Stimulated activated CD4-positive, alpha-beta T cell treated with anti-CD3 and anti-CD28 coated beads, Interleukin-1b, Interleukin-23, amount 100 ng/mL, for 48 hours (primary cell): ENCODE measurements around the gene VPS8.
"Not testable (repeated sequence)": the region's sequence is repeated elsewhere in the genome, so short reads cannot be mapped to it uniquely, and the experiment has no call there.

Experiments used
- DNase-seq: peaks from one replicate; pipeline ENCODE4 v3.0.0-alpha.2; 2020

VPS8 gene

DNA sequence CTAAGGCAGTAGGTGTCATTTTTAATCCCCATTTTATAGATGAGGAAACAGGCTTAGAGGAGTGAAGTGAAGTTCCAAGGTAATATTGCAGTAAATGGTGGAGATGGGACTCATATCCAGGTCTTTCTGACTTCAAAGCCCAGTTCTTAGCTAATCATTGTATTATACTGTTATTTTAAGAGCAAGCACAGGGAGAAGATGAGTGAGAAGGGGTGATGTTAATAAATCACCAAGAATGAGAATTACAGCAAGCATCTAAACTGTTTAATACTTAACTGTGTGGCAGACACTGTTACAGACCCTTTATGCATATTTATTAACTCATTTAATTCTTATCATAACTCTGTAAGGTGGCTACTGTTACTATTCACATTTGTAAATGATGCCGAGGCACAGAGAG lies 61.2 kb downstream of the VPS8 start:
- no peak for DNase-seq

DNA sequence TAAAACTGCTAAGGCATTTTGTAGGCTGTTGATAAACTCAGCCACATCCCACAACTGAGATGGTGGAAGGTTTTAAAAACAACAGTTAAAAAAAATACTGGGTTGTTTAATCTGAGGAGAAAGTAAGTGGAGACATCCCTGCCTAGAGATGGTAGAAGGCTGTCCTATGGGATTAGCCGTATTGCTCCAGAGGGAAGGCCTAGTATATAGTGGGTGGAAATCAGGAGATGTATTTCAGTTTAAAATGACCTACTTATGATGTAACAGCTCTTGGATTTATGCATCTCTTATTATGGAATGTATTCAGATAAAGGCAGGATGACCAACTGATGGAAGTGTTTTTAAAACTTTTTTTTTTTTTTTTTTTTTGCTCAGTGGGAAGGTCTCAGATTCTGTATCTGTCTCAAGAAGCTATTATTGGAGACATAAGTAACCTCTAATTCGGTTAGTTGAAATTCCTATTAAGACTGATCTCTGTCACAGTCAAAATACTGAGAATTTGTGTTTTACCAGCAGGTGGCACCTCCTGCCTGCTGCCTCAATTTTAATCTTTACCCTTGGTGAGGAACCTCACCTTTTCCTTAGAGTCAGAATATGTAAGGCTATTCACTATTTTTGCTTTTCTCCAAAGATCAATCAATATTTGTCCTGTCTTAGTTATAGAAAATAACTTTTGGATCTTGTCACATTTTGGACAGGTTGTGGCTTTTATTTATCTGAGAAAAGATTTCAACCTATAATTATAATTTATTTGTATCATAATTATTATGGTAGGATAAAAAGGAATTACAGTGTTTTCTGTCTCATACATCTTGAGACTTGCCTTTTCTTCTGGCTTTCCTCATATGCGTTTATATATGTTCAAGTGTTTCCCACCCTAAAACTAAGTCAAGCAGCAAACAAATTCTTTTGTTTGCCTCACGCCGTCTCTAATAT lies 63.0 kb downstream of the VPS8 start:
- peak; percentile 3 for DNase-seq

- no peak for DNase-seq
These were observed 68.5 kb downstream of the VPS8 start for GRCh38 chr3:184880276-184881019.

GRCh38 chr3:184884359-184885017 lies 72.5 kb downstream of the VPS8 start:
- no peak for DNase-seq

- DNase-seq = no peak
These were observed 73.1 kb downstream of the VPS8 start for GRCh38 chr3:184885112-184885511.

- no peak for DNase-seq
These were observed 75.6 kb downstream of the VPS8 start for GRCh38 chr3:184887574-184887973.

DNA sequence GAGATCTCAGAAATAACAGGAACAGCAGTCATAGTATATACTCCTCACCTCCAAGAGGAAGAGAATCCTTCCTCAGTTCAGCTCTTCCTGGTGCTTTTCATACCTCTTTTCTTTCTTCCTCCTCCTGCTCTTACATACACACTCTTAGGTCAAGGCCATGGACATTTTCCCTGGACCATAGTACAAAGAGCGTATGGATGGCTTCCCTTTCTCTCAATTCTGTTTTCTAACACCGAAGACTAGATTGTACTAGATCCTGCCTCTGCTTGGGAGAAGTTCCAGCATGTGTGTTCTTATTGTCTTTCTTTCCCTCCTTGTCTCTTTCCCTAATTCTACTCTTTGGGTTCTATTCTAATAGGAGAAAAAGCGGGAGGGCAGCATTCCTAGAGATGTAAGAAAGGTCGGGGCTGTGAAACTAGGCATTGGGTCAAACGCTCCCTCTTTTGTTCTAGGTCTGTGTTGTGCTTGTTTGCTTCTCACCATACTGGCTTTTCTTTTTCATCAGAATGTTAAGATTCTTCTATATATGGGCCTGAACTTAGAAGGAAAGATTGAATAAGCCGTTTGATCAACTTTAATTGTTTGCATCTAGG lies 77.4 kb downstream of the VPS8 start:
- no peak for DNase-seq

GRCh38 chr3:184894051-184894450 lies 82.1 kb downstream of the VPS8 start:
- DNase-seq = no peak

- no peak for DNase-seq
These were observed 83.4 kb downstream of the VPS8 start for GRCh38 chr3:184895350-184895749.

DNA sequence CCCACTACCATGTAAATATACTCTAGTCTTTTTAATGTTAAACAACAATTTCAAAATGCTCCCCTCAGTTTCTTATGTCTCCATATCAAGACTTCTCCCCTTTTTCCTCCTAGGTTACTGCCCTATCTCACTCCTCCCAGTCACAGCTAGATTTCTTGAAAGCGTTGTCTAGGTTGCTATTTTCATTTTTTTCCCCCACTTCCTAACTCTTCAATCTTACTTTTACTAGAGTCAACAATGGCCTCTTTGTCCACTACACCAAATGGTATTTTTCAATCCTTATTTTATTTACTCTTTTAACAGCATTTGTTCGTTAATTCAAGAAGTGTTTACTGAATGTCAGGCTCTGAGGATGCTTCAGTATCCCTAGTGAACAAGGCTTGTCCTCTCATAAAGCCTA lies 84.4 kb downstream of the VPS8 start:
- DNase-seq = no peak

GRCh38 chr3:184899953-184900595 lies 88.1 kb downstream of the VPS8 start:
- DNase-seq = no peak

GRCh38 chr3:184907031-184907430 lies 95.1 kb downstream of the VPS8 start:
- not testable (repeated sequence) for DNase-seq

GRCh38 chr3:184907681-184908649 lies 96.0 kb downstream of the VPS8 start:
- DNase-seq = no peak

DNA sequence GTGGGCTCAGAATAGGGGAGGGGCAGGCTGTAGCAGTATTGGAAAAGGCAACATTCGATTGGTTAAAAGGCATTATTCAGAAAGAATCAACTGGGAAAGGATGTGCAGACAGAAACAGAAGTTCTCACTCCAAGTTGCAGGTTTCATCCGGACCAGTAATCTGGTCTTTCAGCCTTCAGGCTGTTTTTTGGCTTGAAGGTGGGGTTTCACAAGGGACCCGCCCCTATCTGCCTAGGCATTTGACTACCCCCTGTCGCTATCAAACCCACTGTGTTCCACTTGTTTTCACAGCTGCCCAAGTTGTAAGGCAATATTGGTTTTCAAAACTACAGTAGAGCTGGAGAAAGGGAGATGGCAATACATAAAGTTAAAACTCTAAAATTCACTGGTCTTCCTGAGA lies 96.9 kb downstream of the VPS8 start:
- no peak for DNase-seq

GRCh38 chr3:184910664-184911063 lies 98.7 kb downstream of the VPS8 start:
- no peak for DNase-seq

DNA sequence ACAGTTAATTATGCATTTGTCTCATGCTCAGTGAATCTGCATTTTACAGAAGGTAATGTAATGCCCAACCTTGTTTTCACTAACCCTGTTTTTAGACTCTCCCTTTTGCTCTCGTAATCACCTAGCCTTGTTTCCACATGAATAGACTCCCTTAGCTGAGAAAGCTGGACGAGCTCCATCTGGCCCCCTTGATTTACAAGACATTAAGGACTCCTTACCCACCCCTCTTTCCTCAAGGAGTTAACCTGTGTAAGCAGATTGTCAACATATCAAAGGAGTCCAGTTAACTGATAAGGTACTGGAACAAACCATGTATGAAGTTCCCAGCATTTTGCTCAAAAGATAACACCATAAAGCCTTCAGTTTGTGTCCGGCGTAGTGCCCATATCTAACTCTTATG lies 99.6 kb downstream of the VPS8 start:
- DNase-seq = no peak

DNA sequence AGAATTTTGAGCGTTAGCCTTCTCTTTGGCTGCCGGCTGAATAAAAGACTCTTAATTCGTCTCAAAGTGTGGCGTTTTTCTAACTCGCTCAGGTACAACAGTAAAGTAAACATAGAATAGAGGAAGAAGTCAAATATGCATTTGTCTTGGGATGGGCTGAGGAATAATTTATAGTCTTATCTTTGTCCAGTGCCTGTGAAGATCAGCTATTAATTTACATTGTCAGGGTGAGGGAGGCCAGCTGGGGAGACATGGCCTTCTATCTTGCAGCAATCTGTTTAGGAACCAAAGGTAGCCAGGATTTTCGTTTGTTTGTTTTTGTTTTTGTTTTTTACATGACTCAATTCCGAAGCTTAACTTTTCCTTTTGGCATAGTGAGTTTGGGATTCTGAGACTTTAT lies 100.2 kb downstream of the VPS8 start:
- DNase-seq = no peak

DNA sequence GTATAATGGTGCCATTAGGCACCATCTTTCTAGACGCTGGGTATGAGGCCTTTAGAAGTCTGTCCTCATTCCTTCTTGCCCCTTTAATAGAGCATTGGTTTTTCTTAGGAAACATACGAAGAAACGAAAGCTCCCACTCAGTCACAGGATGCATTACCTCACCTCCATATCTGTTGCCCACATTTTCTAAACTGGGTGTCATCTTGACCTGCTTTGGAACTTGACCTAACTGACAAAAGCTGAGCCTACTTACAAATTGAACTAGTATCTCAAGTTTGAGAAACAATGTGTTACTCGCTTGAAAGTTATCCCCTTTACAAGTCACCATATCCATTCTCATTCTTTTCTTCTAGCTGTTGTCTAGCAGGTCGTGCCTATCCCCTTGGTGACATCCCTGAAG lies 102.7 kb downstream of the VPS8 start:
- no peak for DNase-seq

DNA sequence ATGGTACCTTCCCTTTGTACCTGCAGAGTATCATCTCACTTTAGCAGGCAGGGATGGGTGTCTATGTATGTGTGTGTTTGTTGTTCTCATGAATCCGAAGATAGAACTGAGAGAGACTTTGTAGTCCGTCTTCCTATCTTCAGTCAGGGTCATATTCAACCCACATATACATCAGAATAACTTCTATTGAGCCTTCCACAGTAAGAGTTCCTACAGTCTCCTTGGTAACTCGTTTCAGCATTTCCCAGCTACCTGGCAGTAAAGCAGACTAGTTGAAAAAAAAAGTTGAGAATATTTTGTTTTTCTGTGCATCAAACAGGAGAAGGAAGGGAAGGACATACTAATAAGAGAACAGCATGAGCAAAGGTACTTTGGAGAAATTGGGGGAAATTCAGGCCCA lies 106.8 kb downstream of the VPS8 start:
- no peak for DNase-seq

- no peak for DNase-seq
These were observed 107.7 kb downstream of the VPS8 start for GRCh38 chr3:184919651-184920050.

DNA sequence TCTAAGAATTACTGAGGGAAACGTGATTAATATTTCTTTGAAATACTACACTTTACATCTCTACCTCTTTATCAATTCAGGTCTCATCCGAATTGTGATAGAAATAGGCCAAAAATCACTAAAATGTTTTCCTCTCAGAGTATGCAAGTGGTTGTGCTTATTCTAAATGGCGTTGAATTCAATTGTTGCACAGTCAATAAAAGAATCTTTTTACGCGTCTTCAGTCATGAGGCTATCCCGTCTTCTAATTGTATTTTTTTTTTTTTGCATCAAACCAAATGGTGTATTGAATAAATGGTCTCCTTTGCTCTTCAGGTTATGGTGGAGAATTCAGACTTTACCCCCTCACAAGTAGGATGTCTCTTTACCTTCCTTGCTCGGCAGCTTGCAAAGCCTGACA lies 112.6 kb downstream of the VPS8 start:
- DNase-seq = no peak
